CD4-positive, alpha-beta T cell treated with Interleukin-6 at 100 ng/mL for 8 hours (primary cell): Measurements from ENCODE around the gene ERO1A.

ENCODE experiments used
- DNase-seq: peaks from one replicate; pipeline ENCODE4 v3.0.0-alpha.2; 2020; ENCODE audit warnings: mixed read lengths, low spot score

ERO1A gene

GRCh38 chr14:52694761-52695480, 437 bp downstream of the ERO1A start:
- DNase-seq: peak; percentile 70

- no peak for DNase-seq
These were observed 1.8 kb downstream of the ERO1A start for GRCh38 chr14:52693532-52693931.

GRCh38 chr14:52693036-52693435, 2.3 kb downstream of the ERO1A start:
- no peak for DNase-seq

- DNase-seq: peak; percentile 38
These were observed 3.0 kb downstream of the ERO1A start for GRCh38 chr14:52692248-52692962.

GRCh38 chr14:52690983-52691760, 4.2 kb downstream of the ERO1A start:
- no peak for DNase-seq

GRCh38 chr14:52686176-52686575, 9.2 kb downstream of the ERO1A start:
- DNase-seq: no peak

GRCh38 chr14:52683985-52684520, 11.3 kb downstream of the ERO1A start:
- no peak for DNase-seq

GRCh38 chr14:52678591-52678990, 16.8 kb downstream of the ERO1A start:
- peak; percentile 7 for DNase-seq

- no peak for DNase-seq
These were observed 31.5 kb downstream of the ERO1A start for GRCh38 chr14:52663850-52664249.

- no peak for DNase-seq
These were observed 34.0 kb downstream of the ERO1A start for GRCh38 chr14:52661314-52661713.

- DNase-seq: no peak
These were observed 34.5 kb downstream of the ERO1A start for GRCh38 chr14:52660832-52661231.

GRCh38 chr14:52660325-52660724, 35.0 kb downstream of the ERO1A start:
- no peak for DNase-seq

GRCh38 chr14:52656905-52657304, 38.5 kb downstream of the ERO1A start:
- DNase-seq: no peak

- no peak for DNase-seq
These were observed 44.6 kb downstream of the ERO1A start for GRCh38 chr14:52650774-52651173.

- no peak for DNase-seq
These were observed 45.8 kb downstream of the ERO1A start for GRCh38 chr14:52649511-52649910.

- no peak for DNase-seq
These were observed 53.6 kb downstream of the ERO1A start for GRCh38 chr14:52641745-52642144.

GRCh38 chr14:52640137-52640536, 55.2 kb downstream of the ERO1A start:
- no peak for DNase-seq

- DNase-seq: no peak
These were observed 75.7 kb downstream of the ERO1A start for GRCh38 chr14:52619687-52620086.

GRCh38 chr14:52618602-52619001, 76.8 kb downstream of the ERO1A start:
- DNase-seq: no peak

GRCh38 chr14:52610187-52610586, 85.2 kb downstream of the ERO1A start:
- DNase-seq: no peak

- DNase-seq: no peak
These were observed 85.8 kb downstream of the ERO1A start for GRCh38 chr14:52609445-52610044.

- DNase-seq: no peak
These were observed 88.3 kb downstream of the ERO1A start for GRCh38 chr14:52607061-52607460.
